Frontal cortex (tissue), 4 donors: ENCODE data around the gene B3GAT1. TPM values are rescaled to one million over a fixed set of nuclear protein-coding genes. Genes with fewer than 3 reads are reported as not detected.

Experiments
- DNase-seq, 2 donors: peaks; one replicate each; pipeline ENCODE4 v3.0.0; 2012; ENCODE audit warnings: low spot score in 2 of 2
- FAIRE-seq: peaks from 2 replicates; lab custom pipeline; 2012; peaks lifted over from hg19 to GRCh38; lab: Jason Lieb, UNC
- total RNA-seq: library from RNA; depleted of rRNA; stranded (reverse); fragments of >200 nt; gene quantifications from one replicate; pipeline ENCODE4 v1.2.3, GENCODE V29; 2014
- donor health status: control.
- donor health status: control.
- donor health status: control.

The B3GAT1 gene
- total RNA-seq, 1 donor from 2014 or later: 47.3 TPM

- DNase-seq: no peak
- no peak for FAIRE-seq
Observed at GRCh38 chr11:134397304-134398078, 14.6 kb downstream of the B3GAT1 start.

GRCh38 chr11:134395002-134395401 is 17.0 kb downstream of the B3GAT1 start:
- DNase-seq: no peak
- no peak for FAIRE-seq

- FAIRE-seq (no peak), DNase-seq (no peak)
Observed at GRCh38 chr11:134394311-134394710, 17.7 kb downstream of the B3GAT1 start.

- FAIRE-seq (no peak), DNase-seq (peak; percentile 79 to 83)
Observed at GRCh38 chr11:134393638-134394037, 18.4 kb downstream of the B3GAT1 start.

GRCh38 chr11:134392953-134393615 is 19.0 kb downstream of the B3GAT1 start:
- DNase-seq (no peak), FAIRE-seq (no peak)

GRCh38 chr11:134391656-134392055 is 20.4 kb downstream of the B3GAT1 start:
- DNase-seq: no peak
- no peak for FAIRE-seq

- FAIRE-seq: no peak
Observed at GRCh38 chr11:134390706-134391569, 21.1 kb downstream of the B3GAT1 start.

GRCh38 chr11:134389464-134390180 is 22.4 kb downstream of the B3GAT1 start:
- DNase-seq (no peak), FAIRE-seq (no peak)

More at GRCh38 chr11:134390706-134391569, 21.1 kb downstream of the B3GAT1 start:
- no peak for DNase-seq

GRCh38 chr11:134388590-134388989 is 23.5 kb downstream of the B3GAT1 start:
- DNase-seq: no peak
- FAIRE-seq: no peak

GRCh38 chr11:134387501-134387900 is 24.5 kb downstream of the B3GAT1 start:
- DNase-seq (no peak), FAIRE-seq (no peak)

GRCh38 chr11:134386945-134387344 is 25.1 kb downstream of the B3GAT1 start:
- FAIRE-seq (no peak), DNase-seq (no peak)

GRCh38 chr11:134385774-134386565 is 26.1 kb downstream of the B3GAT1 start:
- FAIRE-seq (no peak), DNase-seq (peak; percentile 64 to 67)

- no peak for DNase-seq
- FAIRE-seq: no peak
Observed at GRCh38 chr11:134385171-134385570, 26.9 kb downstream of the B3GAT1 start.

GRCh38 chr11:134384406-134384805 is 27.6 kb downstream of the B3GAT1 start:
- DNase-seq (no peak), FAIRE-seq (no peak)

- no peak for FAIRE-seq
Observed at GRCh38 chr11:134383576-134384221, 28.3 kb downstream of the B3GAT1 start.

GRCh38 chr11:134382830-134383229 is 29.2 kb downstream of the B3GAT1 start:
- FAIRE-seq (no peak), DNase-seq (no peak)

More at GRCh38 chr11:134383576-134384221, 28.3 kb downstream of the B3GAT1 start:
- DNase-seq: no peak

GRCh38 chr11:134382257-134382656 is 29.8 kb downstream of the B3GAT1 start:
- FAIRE-seq (no peak), DNase-seq (no peak)

GRCh38 chr11:134380785-134381184 is 31.3 kb downstream of the B3GAT1 start:
- no peak for DNase-seq
- no peak for FAIRE-seq
